Small intestine (tissue), 7 donors: ENCODE data around the gene MEI1. TPM values are rescaled to one million over a fixed set of nuclear protein-coding genes. Genes with fewer than 3 reads are reported as not detected.
"Not testable (repeated sequence)": the region's sequence is repeated elsewhere in the genome, so short reads cannot be mapped to it uniquely, and the experiment has no call there.

Experiments
- DNase-seq, 2 donors: peaks; one replicate each; pipeline versions ENCODE4 v3.0.0 to v3.0.0-alpha.2; 2013
- FAIRE-seq: peaks from 2 replicates; lab custom pipeline; 2012; peaks lifted over from hg19 to GRCh38; lab: Jason Lieb, UNC
- H3K27ac ChIP-seq, 3 donors: one replicate each; pipeline ENCODE4 v1.5.1; 2013; ENCODE audit warnings: low read length in 2 of 3, mild to moderate bottlenecking in 2 of 3, control low read depth in 1 of 3, inconsistent platforms in 1 of 3, low read depth in 1 of 3, moderate library complexity in 1 of 3
- H3K27me3 ChIP-seq, 3 donors: one replicate each; pipeline ENCODE4 v1.6.1; 2013; ENCODE audit warnings: low read length in 3 of 3, inconsistent platforms in 1 of 3; ENCODE audit not compliant: control insufficient read depth in 3 of 3, insufficient read depth in 3 of 3
- H3K36me3 ChIP-seq, 3 donors: one replicate each; pipeline ENCODE4 v1.6.1; 2013; ENCODE audit warnings: low read length in 3 of 3, inconsistent platforms in 1 of 3, low read depth in 1 of 3, mild to moderate bottlenecking in 1 of 3, moderate library complexity in 1 of 3; ENCODE audit not compliant: control insufficient read depth in 3 of 3, insufficient read depth in 2 of 3
- H3K4me1 ChIP-seq, 3 donors: one replicate each; pipeline ENCODE4 v1.6.1; 2013; ENCODE audit warnings: low read length in 2 of 3, inconsistent platforms in 1 of 3, low read depth in 1 of 3, mild to moderate bottlenecking in 1 of 3, moderate library complexity in 1 of 3; ENCODE audit not compliant: control insufficient read depth in 3 of 3, insufficient read depth in 2 of 3
- H3K4me3 ChIP-seq, 3 donors: one replicate each; pipeline ENCODE4 v1.5.1; 2013; ENCODE audit warnings: low read length in 3 of 3, control low read depth in 1 of 3, inconsistent platforms in 1 of 3, low read depth in 1 of 3, mild to moderate bottlenecking in 1 of 3, moderate library complexity in 1 of 3
- H3K9me3 ChIP-seq, 2 donors: one replicate each; pipeline ENCODE4 v1.6.1; 2013; ENCODE audit warnings: low read depth in 1 of 2, low read length in 1 of 2; ENCODE audit not compliant: control insufficient read depth in 2 of 2, insufficient read depth in 1 of 2
- WGBS, 3 donors: extraction: QIAGEN DNeasy Blood & Tissue Kit; methylation state at CpG; one replicate each; pipeline ENCODE4 v1.1.7; 2013; 5-methylcytosine and 5-hydroxymethylcytosine counted together
- polyA plus RNA-seq, 4 donors: library from polyadenylated mRNA; stranded (reverse) in 3 of 4; unstranded in 1 of 4; fragments of 200-250 nt in 3 of 4; fragments of 120-200 nt in 1 of 4; gene quantifications; one replicate each; pipeline versions ENCODE4 v1.2.1 to v1.2.3, GENCODE V29; 2013
- donor health status: healthy with polysubstance abuse.
- donor health status: control.
- donor health status: control.
- donor health status: Bipolar disorder and iron deficiency.
- donor health status: healthy.

Gene MEI1
- polyA plus RNA-seq, 4 donors, result 1.1 to 16.8 (median 4.2) TPM

- not testable (repeated sequence) for FAIRE-seq, DNase-seq, H3K9me3 ChIP-seq, H3K4me3 ChIP-seq, H3K27me3 ChIP-seq, H3K27ac ChIP-seq, H3K4me1 ChIP-seq
- peaks cover 6 to 42% (median 8%) of the 10 kb centered on the region in 3 donors for H3K36me3 ChIP-seq
- WGBS, 3 donors, result 83 to 88% (median 87%) methylated on average over 10 of the region's 10 CpGs
Measured at GRCh38 chr22:41672096-41672495, 27.2 kb upstream of the MEI1 start.

DNA sequence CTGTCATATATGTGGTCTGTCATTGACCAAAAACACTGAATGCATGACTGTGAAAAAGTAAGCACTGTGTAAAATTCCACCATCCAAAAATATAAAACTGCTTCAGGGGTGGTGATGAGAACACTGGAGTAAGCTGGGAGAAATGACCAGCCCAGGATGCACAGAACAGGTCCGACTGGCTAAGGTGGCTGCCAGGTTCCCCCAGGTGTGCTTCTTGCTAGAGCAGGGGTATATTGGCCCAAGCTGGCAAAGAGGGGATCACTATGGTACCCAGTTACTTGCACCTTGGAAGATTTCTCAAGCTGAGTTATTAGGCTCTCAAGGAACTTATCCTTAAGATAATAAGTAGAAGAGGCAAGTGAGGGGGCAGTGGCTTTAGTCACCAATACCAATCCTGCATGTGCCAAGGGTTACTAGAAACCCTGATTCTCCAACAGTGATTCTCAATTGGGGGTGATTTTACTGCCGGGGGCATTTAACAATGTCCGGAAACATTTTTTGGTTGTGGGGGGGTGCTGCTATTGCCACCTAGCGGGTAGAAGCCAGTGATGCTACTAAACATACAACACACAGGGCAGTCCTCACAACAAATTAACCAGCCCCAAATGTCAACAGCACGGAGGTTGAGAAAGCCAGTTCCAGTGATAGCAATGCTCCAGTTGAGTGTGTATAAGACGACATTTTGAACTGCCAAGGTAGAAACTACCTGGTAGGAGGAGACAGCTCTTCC is 26.4 kb upstream of the MEI1 start:
- Histone ChIP-seq H3K4me3 (no peak overlapping the region), H3K27ac (no peak overlapping the region), H3K36me3 (peaks cover 6 to 44% (median 8%) of the 10 kb centered on the region in 3 donors), H3K27me3 (no peaks in the 10 kb centered on the region), H3K9me3 (no peaks in the 10 kb centered on the region), H3K4me1 (no peaks in the 10 kb centered on the region)
- DNase-seq (no peak), FAIRE-seq (no peak)
- 71 to 77% (median 74%) methylated on average over 6 of the region's 6 CpGs for WGBS, 3 donors

GRCh38 chr22:41674846-41675340 is 24.4 kb upstream of the MEI1 start:
- Histone ChIP-seq H3K4me3 (no peak overlapping the region), H3K27ac (no peak overlapping the region), H3K36me3 (peaks cover 10 to 52% (median 13%) of the 10 kb centered on the region in 3 donors), H3K9me3 (no peaks in the 10 kb centered on the region), H3K27me3 (no peaks in the 10 kb centered on the region), H3K4me1 (no peaks in the 10 kb centered on the region)
- FAIRE-seq (no peak), DNase-seq (no peak)
- 86 to 92% (median 90%) methylated on average over 12 of the region's 12 CpGs for WGBS, 3 donors

- Histone ChIP-seq H3K9me3 (no peaks in the 10 kb centered on the region), H3K27ac (no peak overlapping the region), H3K36me3 (peaks cover 13 to 56% (median 14%) of the 10 kb centered on the region in 3 donors), H3K27me3 (no peaks in the 10 kb centered on the region), H3K4me3 (no peak overlapping the region), H3K4me1 (no peaks in the 10 kb centered on the region)
- 91 to 94% (median 92%) methylated on average over 4 of the region's 4 CpGs for WGBS, 3 donors
- DNase-seq (no peak), FAIRE-seq (no peak)
Measured at GRCh38 chr22:41676134-41676533, 23.2 kb upstream of the MEI1 start.

DNA sequence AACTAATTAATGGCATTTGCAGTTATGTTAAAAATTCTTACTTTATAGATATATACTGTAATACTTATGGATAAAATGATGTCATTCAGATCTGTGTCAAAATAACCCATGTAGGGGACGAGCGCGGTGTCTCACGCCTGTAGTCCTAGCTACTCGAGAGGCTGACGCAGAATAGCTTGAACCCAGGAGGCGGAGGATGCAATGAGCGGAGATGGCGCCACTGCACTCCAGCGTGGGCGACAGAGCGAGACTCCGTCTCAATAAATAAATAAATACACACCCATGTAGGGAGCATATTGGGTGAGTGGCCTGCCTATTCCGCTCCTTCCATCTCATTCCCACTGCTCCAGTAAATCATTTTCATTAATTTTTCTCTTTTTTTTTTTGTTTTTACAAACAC is 17.7 kb upstream of the MEI1 start:
- peaks cover 0 to 4% (median 0%) of the 10 kb centered on the region in 3 donors for H3K4me1 ChIP-seq
- no peaks in the 10 kb centered on the region for H3K27me3 ChIP-seq
- peak; percentile 18 to 19 for DNase-seq
- WGBS, 3 donors, result 43 to 65% (median 44%) methylated on average over 14 of the region's 14 CpGs
- FAIRE-seq, result no peak
- no peaks in the 10 kb centered on the region for H3K9me3 ChIP-seq
- peak overlapping the region in 2 of 3 donors; percentile 59 to 88 for H3K27ac ChIP-seq
- H3K4me3 ChIP-seq, result peak overlapping the region; percentile 55 to 66 (median 60)
- peaks cover 6 to 25% (median 7%) of the 10 kb centered on the region in 3 donors for H3K36me3 ChIP-seq

GRCh38 chr22:41682033-41682807 is 17.1 kb upstream of the MEI1 start:
- peaks cover 6 to 23% (median 7%) of the 10 kb centered on the region in 3 donors for H3K36me3 ChIP-seq
- H3K27me3 ChIP-seq, result no peaks in the 10 kb centered on the region
- DNase-seq (peak; percentile 81 to 93), FAIRE-seq (no peak)
- peaks cover 0 to 4% (median 0%) of the 10 kb centered on the region in 3 donors for H3K4me1 ChIP-seq
- H3K4me3 ChIP-seq, result peak overlapping the region; percentile 55 to 66 (median 60)
- 40 to 47% (median 42%) methylated on average over 50 of the region's 50 CpGs for WGBS, 3 donors
- no peaks in the 10 kb centered on the region for H3K9me3 ChIP-seq
- H3K27ac ChIP-seq, result peak overlapping the region; percentile 45 to 88 (median 59)

GRCh38 chr22:41683052-41683451 is 16.3 kb upstream of the MEI1 start:
- no peaks in the 10 kb centered on the region for H3K9me3 ChIP-seq
- peaks cover 0 to 4% (median 4%) of the 10 kb centered on the region in 3 donors for H3K4me1 ChIP-seq
- DNase-seq, result no peak
- H3K36me3 ChIP-seq, result peaks cover 6 to 21% (median 7%) of the 10 kb centered on the region in 3 donors
- 86 to 95% (median 91%) methylated on average over 9 of the region's 9 CpGs for WGBS, 3 donors
- peak overlapping the region in 1 of 3 donors; percentile 55 for H3K4me3 ChIP-seq
- H3K27me3 ChIP-seq, result no peaks in the 10 kb centered on the region
- peak overlapping the region in 2 of 3 donors; percentile 59 to 88 for H3K27ac ChIP-seq
- no peak for FAIRE-seq

DNA sequence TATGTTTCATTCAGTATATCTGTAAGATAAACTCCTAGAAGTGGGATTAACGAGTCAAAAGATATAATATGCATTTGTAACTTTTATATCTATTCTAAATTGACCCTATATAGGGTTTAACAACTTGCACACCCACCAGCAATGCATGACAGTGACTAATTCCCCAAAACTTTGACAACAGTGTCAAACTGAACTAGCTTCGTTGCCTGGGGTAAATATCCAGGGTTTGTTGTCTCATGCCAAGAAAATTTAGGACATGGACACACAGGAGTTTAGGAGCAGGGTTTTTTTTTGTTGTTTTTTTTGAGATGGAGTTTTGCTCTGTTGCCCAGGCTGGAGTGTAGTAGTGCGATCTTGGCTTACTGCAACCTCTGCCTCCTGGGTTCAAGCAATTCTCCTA is 15.7 kb upstream of the MEI1 start:
- Histone ChIP-seq H3K36me3 (peaks cover 2 to 18% (median 6%) of the 10 kb centered on the region in 3 donors), H3K9me3 (no peaks in the 10 kb centered on the region), H3K4me3 (no peak overlapping the region), H3K4me1 (peaks cover 0 to 4% (median 4%) of the 10 kb centered on the region in 3 donors), H3K27ac (no peak overlapping the region), H3K27me3 (no peaks in the 10 kb centered on the region)
- WGBS, 3 donors, result 74 to 82% (median 80%) methylated on average over 3 of the region's 3 CpGs
- FAIRE-seq (no peak), DNase-seq (no peak)
